Common myeloid progenitor, CD34-positive (primary cell): ENCODE data around the gene BLMH.
A peak's percentile ranks its signal among the peaks of the same experiment; 100 is the strongest.
"Not testable (repeated sequence)": the region's sequence is repeated elsewhere in the genome, so short reads cannot be mapped to it uniquely, and the experiment has no call there.

Source experiments
- CTCF ChIA-PET: fragments of 350-600 bp; sonication (Branson Sonifier 250); formaldehyde crosslinking; loops from one replicate; lab custom pipeline; 2021; ENCODE audit warnings: antibody characterized with exemption; lab: Charles Lee
- POLR2A ChIA-PET: fragments of 350-600 bp; sonication (Branson Sonifier 250); formaldehyde crosslinking; loops from one replicate; lab custom pipeline; 2021; ENCODE audit warnings: antibody characterized with exemption; lab: Charles Lee
- DNase-seq, 3 donors: peaks; one replicate each; pipeline versions ENCODE4 v3.0.0 to v3.0.0-alpha.2; 2013
- H3K27ac ChIP-seq, 2 experiments: 1 replicate in 1 of 2; 2 replicates in 1 of 2; pipeline ENCODE4 v1.7.0; 2013; ENCODE audit warnings: inconsistent platforms in 2 of 2, low read length in 2 of 2, mild to moderate bottlenecking in 2 of 2, low read depth in 1 of 2, moderate library complexity in 1 of 2; ENCODE audit not compliant: severe bottlenecking in 2 of 2, insufficient read depth in 1 of 2, poor library complexity in 1 of 2
- H3K27me3 ChIP-seq, 5 experiments: replicated peaks in 2 of 5; 1 replicate in 3 of 5; 2 replicates in 2 of 5; pipeline versions ENCODE4 v1.6.1 to v1.7.0; 2013; ENCODE audit warnings: low read length in 4 of 5, mild to moderate bottlenecking in 2 of 5, moderate library complexity in 2 of 5, inconsistent platforms in 1 of 5; ENCODE audit not compliant: insufficient read depth in 5 of 5, control insufficient read depth in 4 of 5
- H3K36me3 ChIP-seq, 4 experiments: 1 replicate in 2 of 4; 2 replicates in 2 of 4; pipeline versions ENCODE4 v1.6.1 to v1.7.0; 2013; ENCODE audit warnings: low read length in 3 of 4, control low read depth in 1 of 4, mild to moderate bottlenecking in 1 of 4; ENCODE audit not compliant: control insufficient read depth in 4 of 4, insufficient read depth in 4 of 4
- H3K4me1 ChIP-seq, 4 experiments: 1 replicate in 3 of 4; 2 replicates in 1 of 4; pipeline versions ENCODE4 v1.6.1 to v1.7.1; 2013; ENCODE audit warnings: low read length in 3 of 4, mild to moderate bottlenecking in 3 of 4, control low read depth in 1 of 4, inconsistent platforms in 1 of 4, moderate library complexity in 1 of 4; ENCODE audit not compliant: control insufficient read depth in 4 of 4, insufficient read depth in 4 of 4; ENCODE audit errors: control extremely low read depth in 1 of 4
- H3K4me3 ChIP-seq, 7 experiments: 1 replicate in 4 of 7; 2 replicates in 3 of 7; pipeline versions ENCODE4 v1.5.1 to v1.7.0; 2013; ENCODE audit warnings: mild to moderate bottlenecking in 7 of 7, low read length in 6 of 7, moderate library complexity in 6 of 7, inconsistent platforms in 2 of 7, low read depth in 2 of 7, control low read depth in 1 of 7; ENCODE audit not compliant: insufficient read depth in 4 of 7, control insufficient read depth in 1 of 7; ENCODE audit errors: extremely low read depth in 1 of 7
- H3K9me3 ChIP-seq, 5 experiments: 1 replicate in 4 of 5; 2 replicates in 1 of 5; pipeline versions ENCODE4 v1.6.1 to v1.7.1; 2013; ENCODE audit warnings: low read length in 4 of 5, mild to moderate bottlenecking in 2 of 5, inconsistent platforms in 1 of 5, low read depth in 1 of 5, moderate library complexity in 1 of 5; ENCODE audit not compliant: control insufficient read depth in 4 of 5, insufficient read depth in 2 of 5; ENCODE audit errors: control extremely low read depth in 1 of 5
- WGBS: methylation state at CpG from one replicate; pipeline ENCODE4 v1.1.5; 2013; ENCODE audit not compliant: insufficient coverage; 5-methylcytosine and 5-hydroxymethylcytosine counted together

The BLMH gene

GRCh38 chr17:30207655-30208054 lies 84.1 kb downstream of the BLMH start:
- H3K36me3 ChIP-seq: no peaks in the 10 kb centered on the region
- WGBS: 89% methylated on average over 9 of the region's 9 CpGs
- ChIA-PET CTCF (interaction anchor here (1.7 kb wide), 1 partner anchor 14 kb away, joined by 3 read pairs; no protein-coding TSS in a partner anchor), POLR2A (no interaction called here)
- no peak for DNase-seq
- no peak overlapping the region for H3K4me3 ChIP-seq
- H3K27ac ChIP-seq: no peak overlapping the region
- peaks cover 0 to 4% (median 0%) of the 10 kb centered on the region in 4 experiments for H3K4me1 ChIP-seq
- H3K9me3 ChIP-seq: no peaks in the 10 kb centered on the region
- H3K27me3 ChIP-seq: peaks cover 0 to 11% (median 0%) of the 10 kb centered on the region in 5 experiments

GRCh38 chr17:30203471-30203981 lies 88.2 kb downstream of the BLMH start:
- H3K4me1 ChIP-seq: peaks cover 0 to 4% (median 0%) of the 10 kb centered on the region in 4 experiments
- WGBS: 93% methylated on average over 5 of the region's 6 CpGs
- H3K36me3 ChIP-seq: no peaks in the 10 kb centered on the region
- peaks cover 0 to 9% (median 0%) of the 10 kb centered on the region in 5 experiments for H3K27me3 ChIP-seq
- POLR2A ChIA-PET: no interaction called here
- H3K27ac ChIP-seq: no peak overlapping the region
- H3K9me3 ChIP-seq: no peaks in the 10 kb centered on the region
- peak in 1 of 3 donors; percentile 3 for DNase-seq
- H3K4me3 ChIP-seq: no peak overlapping the region
- CTCF ChIA-PET: interaction anchor here (1.2 kb wide), 1 partner anchor 9 kb away, joined by 3 read pairs; no protein-coding TSS in a partner anchor

GRCh38 chr17:30200656-30201055 lies 91.1 kb downstream of the BLMH start:
- WGBS: 99% methylated on average over 8 of the region's 9 CpGs

GRCh38 chr17:30200106-30200505 lies 91.6 kb downstream of the BLMH start:
- WGBS: 96% methylated on average over 7 of the region's 10 CpGs
- H3K4me1 ChIP-seq: no peaks in the 10 kb centered on the region
- H3K9me3 ChIP-seq: no peaks in the 10 kb centered on the region
- no peak for DNase-seq
- POLR2A ChIA-PET: no interaction called here
- H3K4me3 ChIP-seq: no peak overlapping the region
- no peak overlapping the region for H3K27ac ChIP-seq
- H3K27me3 ChIP-seq: peaks cover 0 to 2% (median 0%) of the 10 kb centered on the region in 5 experiments
- H3K36me3 ChIP-seq: no peaks in the 10 kb centered on the region
- CTCF ChIA-PET: no interaction called here

More at GRCh38 chr17:30200656-30201055, 91.1 kb downstream of the BLMH start:
- H3K27ac ChIP-seq, DNase-seq, POLR2A ChIA-PET, H3K9me3 ChIP-seq, H3K4me1 ChIP-seq, H3K27me3 ChIP-seq, H3K4me3 ChIP-seq, H3K36me3 ChIP-seq, CTCF ChIA-PET: not testable (repeated sequence)

- Histone ChIP-seq H3K9me3 (no peaks in the 10 kb centered on the region), H3K4me3 (no peak overlapping the region), H3K27ac (no peak overlapping the region), H3K4me1 (no peaks in the 10 kb centered on the region), H3K27me3 (peaks cover 0 to 3% (median 0%) of the 10 kb centered on the region in 5 experiments), H3K36me3 (no peaks in the 10 kb centered on the region)
- ChIA-PET POLR2A (interaction anchor here (0.7 kb wide), 1 partner anchor 125 kb away, joined by 4 read pairs; no protein-coding TSS in a partner anchor), CTCF (interaction anchor here (1.3 kb wide), 1 partner anchor 12 kb away, joined by 3 read pairs; no protein-coding TSS in a partner anchor)
- 96% methylated on average over 3 of the region's 5 CpGs for WGBS
- DNase-seq: no peak
These were observed 92.1 kb downstream of the BLMH start for GRCh38 chr17:30199600-30199999.
